ENCODE measurements around the gene ZNF575.

The ZNF575 gene

GRCh38 chr19:43572171-43572588 lies 39.2 kb downstream of the ZNF575 start:
- DNase-seq (ENCODE audit: low read depth), result no peak

GRCh38 chr19:43574424-43575155 lies 41.6 kb downstream of the ZNF575 start:
- no peak for DNase-seq (ENCODE audit: low read depth)

- peak; percentile 98 for DNase-seq (ENCODE audit: low read depth)
Observed at GRCh38 chr19:43575156-43575950, 42.4 kb downstream of the ZNF575 start, which contains the start of the genes PINLYP and XRCC1. Gene PINLYP (plus strand): TSS chr19:43575801. CDS start chr19:43577192, 1,391 bp downstream. Gene XRCC1 (minus strand): TSS chr19:43575527. CDS start chr19:43575458, 69 bp downstream.

- DNase-seq (ENCODE audit: low read depth), result no peak
Observed at GRCh38 chr19:43575955-43576878, 43.2 kb downstream of the ZNF575 start.

GRCh38 chr19:43578787-43579186 lies 45.8 kb downstream of the ZNF575 start:
- DNase-seq (ENCODE audit: low read depth), result no peak

- no peak for DNase-seq (ENCODE audit: low read depth)
Observed at GRCh38 chr19:43581467-43581866, 48.5 kb downstream of the ZNF575 start.

- no peak for DNase-seq (ENCODE audit: low read depth)
Observed at GRCh38 chr19:43582495-43582894, 49.5 kb downstream of the ZNF575 start.

- no peak for DNase-seq (ENCODE audit: low read depth)
Observed at GRCh38 chr19:43584484-43584883, 51.5 kb downstream of the ZNF575 start.
